HG03469 (cell line): Measurements from ENCODE around the gene PTPN12.
"Not testable (repeated sequence)": the region's sequence is repeated elsewhere in the genome, so short reads cannot be mapped to it uniquely, and the experiment has no call there.

Experiments used
- ATAC-seq: cut with Tn5 transposase; IDR thresholded peaks from one replicate; pipeline ENCODE4 v1.9.1; 2021; ENCODE audit warnings: mild to moderate bottlenecking, moderate library complexity, moderate number of reproducible peaks; ENCODE audit not compliant: unreplicated experiment

The PTPN12 gene

DNA sequence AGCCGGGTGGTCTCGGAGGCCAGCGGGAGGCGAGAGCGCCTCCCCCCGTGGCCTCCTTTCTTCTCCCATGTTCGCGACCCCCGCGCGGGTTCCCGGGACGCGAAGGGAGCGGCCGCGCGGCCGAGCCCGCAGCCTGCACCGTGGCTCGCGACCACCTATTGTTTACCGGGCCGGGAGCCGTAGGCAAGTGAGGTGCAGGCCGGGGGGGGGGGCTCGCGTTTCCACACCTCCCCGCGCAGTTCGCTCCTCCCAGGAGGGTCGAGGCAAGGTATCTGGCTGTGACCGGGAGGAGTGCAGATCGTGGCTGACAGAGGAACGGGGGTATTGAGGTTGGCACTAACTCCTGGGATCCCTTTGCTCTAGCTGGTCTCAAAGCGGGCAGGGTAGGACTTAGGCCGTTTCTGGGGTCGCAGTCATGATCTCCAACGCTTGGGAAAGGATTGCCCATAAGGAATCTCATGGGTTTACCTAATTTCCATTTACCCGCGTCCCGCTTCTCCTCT lies 734 bp downstream of the PTPN12 start:
- no peak for ATAC-seq

DNA sequence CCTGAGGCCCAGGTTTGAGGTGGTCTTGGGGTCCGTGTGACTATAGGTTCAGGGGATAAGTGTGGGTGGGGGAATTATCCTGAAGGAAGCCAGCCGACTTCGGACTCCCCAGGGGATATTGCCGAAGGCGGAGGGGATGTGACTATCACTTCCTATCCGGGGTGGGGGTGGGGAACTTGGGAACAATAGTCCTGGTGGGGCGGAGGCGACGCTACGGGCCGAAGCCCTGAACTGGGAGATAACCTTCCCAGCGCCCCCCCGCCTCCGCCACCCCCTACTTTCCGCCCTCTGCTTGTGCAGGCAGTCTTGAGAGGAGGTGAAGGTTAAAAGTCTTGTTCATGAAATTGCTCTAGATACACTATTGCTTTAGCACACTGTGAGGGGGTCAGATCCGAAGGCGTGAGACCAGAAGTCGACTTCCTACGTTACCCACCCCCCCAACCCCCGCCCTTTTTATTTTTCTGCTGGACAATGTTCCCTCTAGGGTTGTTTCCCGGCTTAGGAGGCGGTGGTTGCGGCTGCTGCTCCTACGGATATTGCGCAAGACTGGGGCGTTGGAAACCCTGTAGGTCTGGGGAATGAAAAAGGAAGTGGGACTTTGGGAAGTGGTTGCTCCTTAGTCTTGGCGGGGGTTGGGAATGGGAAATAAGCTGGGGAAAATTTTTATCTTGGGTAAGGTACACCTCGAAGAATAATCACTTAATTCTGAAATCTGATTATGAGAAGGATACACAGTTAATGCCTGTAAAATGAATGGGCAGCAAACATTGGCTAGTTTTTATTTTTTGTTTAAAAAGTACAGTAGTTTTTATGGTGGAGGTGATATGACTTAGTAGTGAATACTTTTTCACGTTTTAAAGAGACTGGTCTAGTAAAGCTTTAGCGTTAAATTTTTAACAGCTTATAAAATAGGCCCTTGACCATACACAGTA lies 1.5 kb downstream of the PTPN12 start:
- no peak for ATAC-seq

DNA sequence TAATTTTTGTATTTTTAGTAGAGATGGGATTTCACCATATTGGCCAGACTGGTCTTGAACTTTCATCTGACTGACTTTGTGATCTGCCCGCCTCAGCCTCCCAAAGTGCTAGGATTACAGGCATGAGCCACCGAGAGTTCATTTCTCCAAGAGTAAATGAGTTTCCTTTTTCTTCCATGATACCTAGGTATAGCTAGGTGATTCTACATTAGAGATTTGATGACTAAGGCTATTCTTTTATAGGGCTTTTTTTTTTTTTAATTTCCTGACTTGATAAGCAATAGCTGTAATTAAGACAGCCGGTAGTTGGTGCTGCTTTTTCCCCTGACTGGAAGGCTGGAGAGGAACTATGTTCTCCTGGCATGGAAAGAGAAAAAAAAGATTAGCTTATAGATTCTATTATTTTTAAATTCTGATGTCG lies 3.3 kb downstream of the PTPN12 start:
- ATAC-seq, result no peak

DNA sequence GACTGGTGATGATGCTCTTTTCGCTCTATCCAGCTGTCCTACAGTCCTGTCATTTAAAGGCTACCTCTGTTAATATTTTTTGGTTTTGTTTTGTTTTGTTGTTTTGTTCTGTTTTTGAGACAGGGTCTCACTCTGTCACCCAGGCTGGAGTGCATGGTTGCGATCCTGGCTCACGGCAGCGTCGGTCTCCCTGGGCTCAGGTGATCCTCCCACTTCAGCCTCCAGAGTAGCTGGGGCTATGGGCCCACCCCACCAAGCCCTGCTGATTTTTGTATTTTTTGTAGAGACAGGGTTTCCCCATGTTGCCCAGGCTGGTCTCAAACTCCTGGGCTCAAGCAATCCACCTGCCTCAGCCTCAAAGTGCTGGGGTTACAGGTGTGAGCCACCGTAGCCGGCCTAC lies 3.9 kb downstream of the PTPN12 start:
- not testable (repeated sequence) for ATAC-seq

DNA sequence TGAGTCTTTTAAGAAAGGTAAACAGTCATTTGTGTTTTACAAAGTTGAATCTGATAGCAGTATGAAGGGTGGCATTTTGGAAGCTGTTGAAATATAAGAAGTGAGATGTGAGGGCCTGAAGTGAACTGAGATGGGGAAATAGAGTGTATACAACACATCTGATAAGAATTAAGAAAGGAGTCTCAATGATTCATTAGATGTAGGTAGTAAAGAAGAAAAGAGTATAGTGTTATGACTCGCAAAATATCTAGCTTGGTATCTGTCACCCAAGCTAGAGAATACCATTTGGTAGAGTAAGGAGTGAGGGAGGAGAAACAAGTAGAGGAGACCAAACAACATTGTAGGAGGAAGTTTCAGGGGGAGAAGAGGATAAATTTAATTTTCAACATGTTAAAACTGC lies 5.3 kb downstream of the PTPN12 start:
- ATAC-seq, result no peak

DNA sequence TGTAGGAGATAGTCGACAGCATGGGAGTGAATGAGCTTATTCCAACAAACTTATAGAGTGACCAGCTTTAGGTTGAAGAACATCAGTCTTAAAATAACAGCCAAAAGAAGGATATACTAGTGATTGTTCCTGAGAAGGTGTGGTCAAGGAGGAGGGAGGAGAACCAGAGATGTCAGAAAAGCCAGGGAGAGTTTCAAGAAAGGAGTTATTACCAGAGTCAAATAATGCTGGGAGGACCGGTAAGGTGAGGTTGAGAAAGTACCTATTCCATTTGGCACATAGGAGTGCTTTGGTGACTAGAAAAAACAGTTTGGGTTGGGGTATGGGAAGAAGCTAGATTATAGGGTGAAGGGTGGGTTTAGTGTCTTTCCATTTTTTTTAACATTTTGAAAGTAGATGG lies 5.8 kb downstream of the PTPN12 start:
- no peak for ATAC-seq

DNA sequence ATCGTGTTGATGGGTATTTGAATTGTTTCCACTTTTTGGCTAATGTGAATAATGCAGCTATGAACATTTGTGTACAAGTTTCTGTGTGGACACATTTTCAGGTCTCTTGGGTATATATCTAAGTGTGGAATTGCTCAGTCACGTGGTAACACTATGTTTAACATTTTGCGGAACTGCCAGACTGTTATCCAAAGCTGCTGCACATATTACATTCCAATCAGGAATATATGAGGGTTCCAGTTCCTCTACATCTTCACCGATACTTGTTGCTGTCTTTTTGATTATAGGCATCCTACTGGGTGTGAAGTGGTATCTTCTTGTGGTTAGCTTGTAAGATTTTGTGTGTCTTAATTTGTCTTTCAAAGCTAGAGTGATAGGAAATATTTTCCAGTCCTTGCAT lies 6.8 kb downstream of the PTPN12 start:
- no peak for ATAC-seq

DNA sequence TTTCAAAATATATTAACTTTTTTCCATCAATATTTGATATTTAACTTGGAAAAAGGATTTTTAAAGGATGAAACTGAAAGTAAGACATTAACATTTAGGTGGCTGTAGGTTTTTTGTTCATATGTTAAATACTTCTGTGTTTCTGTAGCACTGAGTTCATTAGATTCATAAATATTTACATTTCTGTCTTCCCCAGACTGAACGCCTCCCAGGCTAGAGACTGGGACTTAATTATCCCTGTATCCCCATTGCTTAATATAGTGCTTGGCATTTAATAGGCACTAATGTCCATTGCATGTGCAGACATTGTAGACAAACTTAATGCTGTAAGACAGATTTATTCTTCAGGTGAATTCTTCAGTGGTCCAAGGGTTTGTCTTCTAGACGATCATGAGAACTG lies 7.4 kb downstream of the PTPN12 start:
- ATAC-seq, result no peak

DNA sequence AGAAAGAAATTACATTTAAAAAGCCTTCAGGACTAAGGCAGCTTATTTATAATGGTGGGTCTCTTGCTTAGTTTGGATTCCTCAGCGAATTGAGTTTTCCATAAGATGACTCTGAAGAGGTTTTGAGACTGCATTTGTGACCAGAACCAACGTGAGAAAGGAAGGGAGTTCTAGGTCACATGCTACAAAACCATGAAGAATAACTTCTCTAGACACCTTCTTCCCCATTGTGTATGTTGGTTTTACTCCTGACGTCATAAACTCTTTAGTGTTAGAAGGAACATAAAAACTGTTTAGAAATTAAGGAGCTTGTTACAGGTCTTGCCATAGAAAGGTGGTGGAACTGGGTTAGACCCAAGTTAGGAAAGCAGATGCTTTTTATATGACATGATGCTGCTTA lies 11.1 kb downstream of the PTPN12 start:
- no peak for ATAC-seq

DNA sequence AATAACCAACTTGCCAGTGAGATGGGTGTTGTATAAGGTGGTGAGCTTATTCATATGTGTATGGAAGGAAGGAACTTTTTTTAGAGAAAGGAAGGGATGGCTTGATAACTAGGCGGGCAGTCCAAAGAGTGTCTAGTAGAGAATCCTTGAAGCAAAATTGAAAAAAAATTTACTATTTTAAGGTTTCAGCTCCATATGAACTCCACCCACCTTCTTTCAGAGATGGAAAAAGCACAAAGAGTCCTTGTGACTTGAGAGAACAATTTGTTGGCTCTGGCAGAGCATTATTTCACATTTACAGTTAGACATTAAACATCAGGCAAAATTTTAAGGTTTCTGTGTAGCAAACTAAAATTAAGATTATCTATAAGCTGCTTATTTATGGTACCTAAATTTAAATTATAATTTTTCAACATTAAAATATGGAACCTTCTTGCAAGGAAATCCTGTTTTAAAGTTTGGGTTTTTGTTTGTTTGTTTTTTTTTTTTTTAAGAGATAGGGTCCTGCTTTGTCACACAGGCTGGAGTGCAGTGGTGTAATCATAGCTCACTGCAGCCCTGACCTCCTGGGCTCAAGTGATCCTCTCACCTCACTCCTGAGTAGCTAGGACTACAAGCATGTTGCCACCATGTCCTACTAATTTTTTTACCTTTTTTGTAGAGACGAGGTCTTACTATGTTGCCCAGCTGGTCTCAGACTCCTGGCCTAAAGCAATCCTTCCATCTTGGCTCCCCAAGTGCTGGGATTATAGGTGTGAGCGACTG lies 12.2 kb downstream of the PTPN12 start:
- ATAC-seq, result no peak

DNA sequence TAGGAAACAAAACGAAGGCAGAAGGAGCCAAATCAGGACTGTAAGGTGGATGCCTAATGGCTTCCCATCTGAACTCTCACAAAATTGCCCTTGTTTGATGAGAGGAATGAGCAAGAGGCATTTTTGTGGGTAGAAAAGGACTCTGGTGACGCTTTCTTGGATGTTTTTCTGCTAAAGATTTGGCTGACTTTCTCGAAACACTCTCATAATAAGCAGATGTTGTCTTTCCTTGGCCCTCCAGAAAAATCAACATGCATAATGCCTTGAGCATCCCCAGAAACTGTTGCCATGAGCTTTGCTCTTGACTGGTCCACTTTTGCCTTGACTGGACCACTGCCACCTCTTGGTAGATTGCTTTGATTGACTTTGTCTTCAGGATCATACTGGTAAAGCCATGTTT lies 13.5 kb downstream of the PTPN12 start:
- no peak for ATAC-seq

DNA sequence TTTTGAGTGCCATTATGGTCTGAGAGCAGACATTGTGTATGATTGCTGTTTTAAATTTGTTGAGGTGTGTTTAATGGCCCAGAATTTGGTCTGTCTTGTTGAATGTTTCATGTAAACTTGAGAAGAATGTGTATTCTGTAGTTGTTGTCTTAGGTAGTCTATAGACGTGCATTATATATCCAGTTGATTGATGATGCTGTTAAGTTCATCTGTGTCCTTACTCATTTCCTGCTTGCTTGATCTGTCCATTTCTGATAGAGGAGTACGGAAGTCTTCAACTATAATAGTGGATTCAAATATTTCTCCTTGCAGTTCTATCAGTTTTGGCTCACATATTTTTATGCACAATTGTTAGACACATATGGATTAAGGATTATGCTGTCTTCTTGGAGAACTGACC lies 16.0 kb downstream of the PTPN12 start:
- no peak for ATAC-seq

DNA sequence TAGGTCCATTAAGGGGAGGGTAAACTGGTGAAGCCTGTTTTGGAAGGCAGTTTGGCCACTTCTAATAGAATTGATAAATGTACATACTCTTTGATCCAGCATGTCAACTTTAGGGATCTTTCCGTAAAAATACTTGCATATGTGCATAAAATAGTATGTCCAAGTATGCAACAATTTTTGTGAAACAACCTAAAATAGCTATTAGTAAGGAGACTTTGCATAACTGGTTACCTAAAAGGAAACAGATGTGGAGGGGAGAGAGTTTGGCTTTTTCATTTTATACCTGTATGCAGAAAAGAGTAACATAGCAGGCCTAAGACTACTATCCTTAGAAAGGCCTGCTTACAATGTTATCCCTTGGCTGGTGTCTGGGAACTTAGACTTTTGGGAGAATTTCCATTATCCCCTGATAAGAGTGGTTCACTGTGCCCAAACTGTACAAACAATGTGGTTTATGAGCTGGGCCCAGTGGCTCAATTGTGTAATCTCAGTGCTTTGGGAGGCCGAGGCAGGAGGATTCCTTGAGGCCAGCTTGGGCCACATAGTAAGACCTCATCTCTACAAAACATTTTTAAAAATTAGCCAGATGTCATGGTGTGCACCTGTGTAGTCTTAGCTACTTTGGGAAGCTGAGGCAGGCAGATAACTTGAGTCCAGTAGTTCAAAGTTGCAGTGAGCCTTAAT lies 21.3 kb downstream of the PTPN12 start:
- no peak for ATAC-seq

DNA sequence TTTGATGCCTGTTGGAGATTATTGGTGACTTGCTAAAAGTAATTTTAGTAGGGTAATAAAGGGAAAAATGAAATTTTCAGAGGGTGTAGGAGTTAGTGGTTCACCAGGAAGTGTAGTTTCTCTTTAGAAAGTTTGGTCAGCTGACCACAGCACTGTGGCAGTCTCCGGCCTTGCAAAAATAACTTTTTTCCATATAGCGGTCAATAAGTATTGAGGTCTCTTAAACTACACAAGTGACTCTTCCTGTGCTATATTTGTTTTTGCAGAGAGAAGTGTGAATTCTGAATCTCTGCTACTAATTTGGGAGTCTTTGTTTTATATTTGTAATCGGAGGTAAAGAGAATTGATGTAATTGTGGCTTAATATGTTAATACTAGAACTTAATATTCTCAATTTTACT lies 24.3 kb downstream of the PTPN12 start:
- peak; percentile 82 for ATAC-seq

DNA sequence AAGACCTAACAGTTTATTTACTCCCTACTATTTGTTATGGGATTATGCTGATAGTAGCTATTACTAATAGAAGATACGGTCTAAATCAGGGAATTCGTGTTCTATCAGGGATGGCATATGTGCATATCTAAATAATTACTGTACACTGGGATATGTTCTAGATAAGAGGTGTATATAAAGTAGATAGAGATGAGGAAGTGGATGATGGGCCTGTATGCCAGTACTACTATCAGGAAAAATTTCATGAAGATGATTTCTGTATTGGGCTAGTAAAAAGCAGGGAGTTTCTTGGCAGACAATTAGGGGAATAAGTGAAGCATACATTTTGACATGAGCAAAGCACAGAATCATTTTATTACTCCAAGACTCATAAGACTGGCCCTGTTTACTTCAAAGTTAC lies 26.2 kb downstream of the PTPN12 start:
- ATAC-seq, result no peak

DNA sequence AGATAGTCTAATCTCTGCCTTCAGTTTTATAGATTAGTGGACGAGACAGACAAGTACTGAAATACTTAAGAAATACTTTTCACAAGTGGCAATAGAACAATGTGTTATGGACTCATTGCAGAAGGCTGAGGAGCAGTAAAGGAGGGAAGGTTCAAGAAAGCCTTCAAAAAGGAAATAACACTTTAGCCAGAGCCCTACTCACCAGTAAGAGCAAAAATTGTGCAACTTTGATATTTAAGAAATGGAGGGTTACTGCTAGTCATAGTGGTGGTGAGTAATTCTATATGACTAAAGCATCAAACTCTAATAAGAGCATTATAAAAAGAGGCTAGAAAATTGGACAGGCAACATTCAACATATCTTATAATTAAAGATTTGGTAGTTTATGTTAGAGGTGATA lies 28.8 kb downstream of the PTPN12 start:
- ATAC-seq, result no peak

DNA sequence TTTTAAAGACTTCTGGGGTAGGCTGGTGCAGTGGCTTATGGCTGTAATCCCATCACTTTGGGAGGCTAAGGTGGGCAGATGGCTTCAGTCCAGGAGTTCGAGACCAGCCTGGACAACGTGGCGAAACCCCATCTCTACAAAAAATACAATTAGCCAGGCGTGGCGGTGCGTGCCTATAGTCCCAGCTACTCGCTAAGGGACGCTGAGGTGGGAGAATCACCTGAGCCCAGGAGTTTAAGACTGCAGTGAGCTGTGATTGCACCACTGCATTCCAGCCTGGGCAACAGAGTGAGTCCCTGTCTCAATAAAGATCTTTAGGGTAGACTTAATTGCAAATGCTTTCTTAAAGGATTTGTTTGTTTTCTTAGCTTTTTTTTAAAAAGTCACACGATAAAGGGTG lies 29.3 kb downstream of the PTPN12 start:
- ATAC-seq, result no peak

DNA sequence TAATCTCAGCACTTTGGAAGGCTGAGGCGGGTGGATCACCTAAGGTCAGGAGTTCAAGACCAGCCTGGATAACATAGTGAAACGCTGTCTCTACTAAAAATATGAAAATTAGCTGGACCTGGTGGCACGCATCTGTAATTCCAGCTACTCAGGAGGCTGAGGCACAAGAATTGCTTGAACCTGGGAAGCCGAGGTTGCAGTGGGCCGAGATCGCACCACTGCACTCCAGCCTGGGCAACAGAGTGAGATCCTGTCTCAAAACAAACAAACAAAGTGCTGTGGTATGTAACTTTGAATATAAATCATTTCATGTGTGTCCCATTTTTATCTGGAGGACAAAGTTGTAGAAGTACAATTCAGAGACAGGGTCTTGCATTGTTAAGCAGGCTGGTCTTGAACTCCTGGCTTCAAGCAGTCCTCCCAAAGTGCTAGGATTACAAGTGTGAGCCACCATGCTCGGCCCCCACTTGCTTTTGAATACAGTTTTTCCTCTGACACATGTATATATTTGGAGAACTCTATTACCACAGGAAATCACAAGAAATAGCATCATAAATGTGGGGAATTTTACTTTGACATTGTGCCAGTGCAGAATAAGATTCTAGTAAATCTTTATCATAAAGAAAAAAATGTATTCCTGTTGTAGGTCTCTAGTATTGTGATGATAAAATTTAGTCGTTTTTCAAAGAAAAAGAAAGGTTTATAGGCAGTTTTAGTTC lies 32.6 kb downstream of the PTPN12 start:
- ATAC-seq, result no peak

DNA sequence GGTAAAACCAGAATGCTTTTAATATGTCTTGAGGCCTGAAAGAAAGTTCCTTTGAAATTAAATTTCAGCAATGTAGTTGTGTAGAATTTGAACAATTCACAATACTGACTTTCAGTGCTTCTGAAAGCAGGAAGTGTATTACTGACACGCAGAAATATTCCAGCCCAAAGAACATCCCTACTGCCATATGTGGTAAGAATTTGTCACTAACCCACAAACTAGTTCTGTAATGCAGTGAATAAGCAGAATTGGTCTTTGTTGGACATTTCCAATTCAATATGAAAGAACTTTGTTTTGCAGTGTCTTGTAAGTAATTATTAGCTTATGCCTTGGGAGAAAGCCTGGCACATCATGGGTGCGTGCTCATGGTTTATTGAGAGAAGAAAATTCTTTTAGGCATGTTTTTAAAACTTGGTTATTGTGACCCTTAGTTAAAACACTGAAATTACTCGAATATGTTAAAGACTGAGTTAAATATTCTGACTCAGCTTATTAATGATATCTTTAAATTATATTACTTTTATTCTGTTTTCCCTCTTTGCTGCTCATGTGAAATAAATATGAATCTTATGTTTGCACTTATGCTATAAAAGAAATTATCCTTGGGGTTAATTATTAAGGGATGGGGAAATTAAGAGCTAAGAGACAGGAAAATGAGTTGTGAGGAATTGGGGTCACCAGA lies 33.4 kb downstream of the PTPN12 start:
- no peak for ATAC-seq

DNA sequence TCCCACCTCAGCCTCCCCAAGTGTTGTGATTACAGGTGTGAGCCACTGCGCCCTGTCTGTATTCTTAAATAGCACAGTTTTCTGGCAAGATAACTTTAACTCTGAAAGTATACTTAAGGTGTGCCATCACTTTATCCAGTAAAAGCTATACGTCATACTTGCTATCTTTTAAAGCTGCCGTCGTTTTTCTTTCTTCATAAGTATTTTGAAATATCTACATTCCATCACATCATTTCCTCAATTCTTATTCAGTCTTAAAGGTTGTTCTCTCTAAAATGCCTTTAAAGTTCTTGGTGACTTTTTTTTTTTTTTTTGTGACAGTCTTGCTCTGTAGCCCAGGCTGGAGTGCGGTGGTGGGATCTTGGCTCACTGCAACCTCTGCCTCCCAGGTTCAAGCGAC lies 34.7 kb downstream of the PTPN12 start:
- ATAC-seq, result no peak
